ENCODE results near the gene GAS7. TPM values are rescaled to one million over a fixed set of nuclear protein-coding genes. Genes with fewer than 3 reads are reported as not detected.
A peak's percentile ranks its signal among the peaks of the same experiment; 100 is the strongest.

The GAS7 gene
- total RNA-seq, 1 donor from 2014 or later, result 47.7 TPM

- Mint-ChIP-seq H3K4me3 (no peak overlapping the region), H3K9me3 (peaks cover 12% of the 10 kb centered on the region), H3K4me1 (peaks cover 23% of the 10 kb centered on the region), H3K27me3 (ENCODE audit: low read depth) (no peaks in the 10 kb centered on the region), H3K27ac (peak overlapping the region; percentile 97), H3K36me3 (peaks cover 2% of the 10 kb centered on the region)
- TF ChIP-seq, protein P1, sequence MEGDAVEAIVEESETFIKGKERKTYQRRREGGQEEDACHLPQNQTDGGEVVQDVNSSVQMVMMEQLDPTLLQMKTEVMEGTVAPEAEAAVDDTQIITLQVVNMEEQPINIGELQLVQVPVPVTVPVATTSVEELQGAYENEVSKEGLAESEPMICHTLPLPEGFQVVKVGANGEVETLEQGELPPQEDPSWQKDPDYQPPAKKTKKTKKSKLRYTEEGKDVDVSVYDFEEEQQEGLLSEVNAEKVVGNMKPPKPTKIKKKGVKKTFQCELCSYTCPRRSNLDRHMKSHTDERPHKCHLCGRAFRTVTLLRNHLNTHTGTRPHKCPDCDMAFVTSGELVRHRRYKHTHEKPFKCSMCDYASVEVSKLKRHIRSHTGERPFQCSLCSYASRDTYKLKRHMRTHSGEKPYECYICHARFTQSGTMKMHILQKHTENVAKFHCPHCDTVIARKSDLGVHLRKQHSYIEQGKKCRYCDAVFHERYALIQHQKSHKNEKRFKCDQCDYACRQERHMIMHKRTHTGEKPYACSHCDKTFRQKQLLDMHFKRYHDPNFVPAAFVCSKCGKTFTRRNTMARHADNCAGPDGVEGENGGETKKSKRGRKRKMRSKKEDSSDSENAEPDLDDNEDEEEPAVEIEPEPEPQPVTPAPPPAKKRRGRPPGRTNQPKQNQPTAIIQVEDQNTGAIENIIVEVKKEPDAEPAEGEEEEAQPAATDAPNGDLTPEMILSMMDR (IDR thresholded peaks at IDR 0.05; ENCODE audit: unreplicated experiment), result no peak
- no peak for DNase-seq (ENCODE audit: low spot score in 2 of 2, unreplicated experiment in 2 of 2)
Measured at GRCh38 chr17:10210151-10210574, 11.8 kb upstream of the GAS7 start.

DNA sequence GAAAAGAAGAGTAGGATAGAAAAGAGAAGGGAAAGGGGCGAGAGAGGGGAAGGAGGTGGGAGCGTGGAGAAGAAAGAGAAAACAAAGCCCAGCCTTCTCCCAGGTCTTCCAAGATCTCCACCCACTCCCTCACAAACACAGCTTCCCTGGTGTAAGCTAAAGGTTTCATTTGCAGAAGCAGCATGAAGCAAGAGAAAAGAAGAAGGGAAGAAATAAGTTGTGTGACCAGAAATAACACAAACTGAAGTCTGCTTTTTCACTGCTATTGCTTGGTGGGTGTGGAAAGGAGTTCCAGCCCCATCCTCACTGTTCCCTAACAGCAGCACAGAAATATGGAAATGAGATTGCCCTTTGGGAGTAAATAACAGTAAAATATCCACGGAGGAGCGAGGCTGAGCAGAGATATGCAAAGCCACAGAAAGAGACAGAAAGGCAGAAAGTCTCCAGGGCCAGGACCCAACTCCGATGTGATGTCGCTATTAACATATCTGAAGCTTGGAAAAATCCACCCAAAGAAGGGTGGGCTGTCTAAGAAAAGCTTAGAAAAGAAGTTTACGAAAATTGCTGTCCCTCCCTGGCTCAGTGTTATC is 10.3 kb upstream of the GAS7 start:
- no peak overlapping the region for H3K4me3 Mint-ChIP-seq
- peaks cover 20% of the 10 kb centered on the region for H3K9me3 Mint-ChIP-seq
- H3K27ac Mint-ChIP-seq, result peak overlapping the region; percentile 53
- H3K4me1 Mint-ChIP-seq, result peaks cover 23% of the 10 kb centered on the region
- no peaks in the 10 kb centered on the region for H3K27me3 Mint-ChIP-seq (ENCODE audit: low read depth)
- H3K36me3 Mint-ChIP-seq, result peaks cover 8% of the 10 kb centered on the region
- TF ChIP-seq, protein P1 (IDR thresholded peaks at IDR 0.05; ENCODE audit: unreplicated experiment), result no peak
- DNase-seq (ENCODE audit: low spot score in 2 of 2, unreplicated experiment in 2 of 2), result no peak

DNA sequence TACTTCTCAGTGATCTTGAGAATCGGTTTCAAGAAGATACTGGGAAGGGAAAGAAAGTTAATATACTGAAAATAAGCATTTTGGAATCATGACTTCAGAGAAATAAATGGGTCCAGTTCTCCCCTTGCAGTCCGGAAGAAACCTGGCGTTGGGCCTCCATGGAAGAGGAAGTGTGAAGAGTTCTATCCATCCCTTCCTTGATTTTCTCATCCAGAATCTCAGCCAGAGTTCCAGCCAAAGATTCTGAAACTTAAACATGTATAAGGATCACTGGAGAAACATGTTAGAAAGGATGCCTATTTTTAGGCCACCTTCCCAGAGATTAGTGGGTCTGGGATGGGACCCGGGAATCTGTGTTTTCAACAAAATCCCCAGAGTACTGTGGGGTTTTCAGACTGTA is 8.7 kb upstream of the GAS7 start:
- TF ChIP-seq, protein P1 (IDR thresholded peaks at IDR 0.05; ENCODE audit: unreplicated experiment), result no peak
- H3K27ac Mint-ChIP-seq, result no peak overlapping the region
- H3K9me3 Mint-ChIP-seq, result peaks cover 27% of the 10 kb centered on the region
- DNase-seq (ENCODE audit: low spot score in 2 of 2, unreplicated experiment in 2 of 2), result no peak
- H3K36me3 Mint-ChIP-seq, result peaks cover 8% of the 10 kb centered on the region
- H3K27me3 Mint-ChIP-seq (ENCODE audit: low read depth), result no peaks in the 10 kb centered on the region
- H3K4me3 Mint-ChIP-seq, result no peak overlapping the region
- peaks cover 23% of the 10 kb centered on the region for H3K4me1 Mint-ChIP-seq

DNA sequence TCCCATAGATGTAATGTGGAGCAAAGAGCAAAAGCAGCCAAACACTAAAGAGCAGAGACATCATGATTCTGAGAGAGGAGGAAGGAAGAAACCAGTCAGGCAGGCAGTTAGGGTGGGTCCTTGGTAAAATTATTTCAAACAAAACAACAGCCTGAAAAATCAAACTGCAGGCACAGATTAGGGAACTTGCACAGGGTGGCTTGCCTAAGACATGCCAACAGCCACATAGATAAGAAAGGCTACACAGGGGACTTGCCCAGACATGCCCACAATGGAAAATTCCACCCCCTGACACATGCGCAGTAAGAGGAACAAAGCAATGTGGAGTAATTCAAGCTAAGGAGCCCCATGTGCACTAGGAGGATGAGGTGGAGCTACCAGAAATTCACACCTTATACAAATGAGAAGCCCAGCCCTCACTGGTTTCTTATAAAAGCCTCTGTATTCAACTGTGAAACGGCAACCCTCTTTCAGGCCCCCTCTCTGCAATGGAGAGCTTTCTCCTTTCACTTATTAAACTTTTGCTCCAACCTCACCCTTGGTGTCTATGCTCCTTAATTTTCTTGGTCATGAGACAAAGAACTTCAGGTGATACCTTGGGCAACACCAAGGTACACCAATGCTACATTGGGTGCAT is 7.3 kb upstream of the GAS7 start:
- Mint-ChIP-seq H3K4me1 (peaks cover 22% of the 10 kb centered on the region), H3K4me3 (no peak overlapping the region), H3K36me3 (peaks cover 8% of the 10 kb centered on the region), H3K27me3 (ENCODE audit: low read depth) (peaks cover 6% of the 10 kb centered on the region), H3K27ac (no peak overlapping the region), H3K9me3 (peaks cover 27% of the 10 kb centered on the region)
- TF ChIP-seq, protein P1 (IDR thresholded peaks at IDR 0.05; ENCODE audit: unreplicated experiment), result no peak
- no peak for DNase-seq (ENCODE audit: low spot score in 2 of 2, unreplicated experiment in 2 of 2)

DNA sequence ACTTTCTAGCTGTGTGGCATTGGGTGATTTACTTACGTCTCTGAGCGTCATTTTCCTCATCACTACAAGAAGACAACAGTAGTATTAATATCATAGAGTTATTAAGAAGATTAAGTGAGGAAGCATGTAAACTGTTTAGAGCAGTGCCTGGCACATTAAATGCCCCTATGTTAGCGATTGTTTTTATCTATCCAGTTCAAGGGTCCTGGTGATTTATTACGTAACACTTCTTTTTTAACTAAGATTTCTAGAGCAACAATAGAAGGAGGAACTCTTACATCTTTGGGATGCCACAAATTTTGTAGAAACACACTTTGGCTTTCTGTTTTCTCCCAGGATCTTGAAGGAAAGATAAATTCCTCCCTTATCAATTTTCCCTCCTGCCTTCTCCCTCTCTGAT is 3.3 kb upstream of the GAS7 start:
- no peak overlapping the region for H3K4me3 Mint-ChIP-seq
- H3K9me3 Mint-ChIP-seq, result peaks cover 24% of the 10 kb centered on the region
- peaks cover 8% of the 10 kb centered on the region for H3K36me3 Mint-ChIP-seq
- TF ChIP-seq, protein P1 (IDR thresholded peaks at IDR 0.05; ENCODE audit: unreplicated experiment), result no peak
- peaks cover 10% of the 10 kb centered on the region for H3K27me3 Mint-ChIP-seq (ENCODE audit: low read depth)
- H3K27ac Mint-ChIP-seq, result no peak overlapping the region
- DNase-seq (ENCODE audit: low spot score in 2 of 2, unreplicated experiment in 2 of 2), result no peak
- peaks cover 10% of the 10 kb centered on the region for H3K4me1 Mint-ChIP-seq
